ENCODE data around the gene APOC1. TPM values are rescaled to one million over a fixed set of nuclear protein-coding genes. Genes with fewer than 3 reads are reported as not detected.

The APOC1 gene
- polyA plus RNA-seq, 4 donors, result 3.1 to 65.1 (median 13.4) TPM

- Histone ChIP-seq H3K4me1 (ENCODE audit: control insufficient read depth in 3 of 3, insufficient read depth in 2 of 3, low read depth in 1 of 3, low read length in 2 of 3) (peaks cover 2 to 15% (median 3%) of the 10 kb centered on the region in 3 donors), H3K27ac (ENCODE audit: low read depth in 1 of 3, low read length in 2 of 3) (no peak overlapping the region), H3K9me3 (ENCODE audit: control insufficient read depth in 2 of 2, insufficient read depth in 1 of 2, low read depth in 1 of 2, low read length in 1 of 2) (no peaks in the 10 kb centered on the region), H3K4me3 (ENCODE audit: low read depth in 1 of 3, low read length in 3 of 3) (no peak overlapping the region), H3K36me3 (ENCODE audit: control insufficient read depth in 3 of 3, insufficient read depth in 2 of 3, low read depth in 1 of 3, low read length in 3 of 3) (peaks cover 7 to 67% (median 7%) of the 10 kb centered on the region in 3 donors), H3K27me3 (ENCODE audit: control insufficient read depth in 3 of 3, insufficient read depth in 3 of 3, low read length in 3 of 3) (no peaks in the 10 kb centered on the region)
- DNase-seq (no peak), FAIRE-seq (no peak)
- 88 to 92% (median 90%) methylated on average over 7 of the region's 7 CpGs for WGBS, 3 donors
Measured at GRCh38 chr19:44892932-44893331, 21.5 kb upstream of the APOC1 start.

GRCh38 chr19:44893332-44894051 lies 20.9 kb upstream of the APOC1 start:
- H3K9me3 ChIP-seq (ENCODE audit: control insufficient read depth in 2 of 2, insufficient read depth in 1 of 2, low read depth in 1 of 2, low read length in 1 of 2), result no peaks in the 10 kb centered on the region
- peaks cover 7 to 67% (median 9%) of the 10 kb centered on the region in 3 donors for H3K36me3 ChIP-seq (ENCODE audit: control insufficient read depth in 3 of 3, insufficient read depth in 2 of 3, low read depth in 1 of 3, low read length in 3 of 3)
- DNase-seq, result no peak
- H3K4me1 ChIP-seq (ENCODE audit: control insufficient read depth in 3 of 3, insufficient read depth in 2 of 3, low read depth in 1 of 3, low read length in 2 of 3), result peaks cover 2 to 15% (median 3%) of the 10 kb centered on the region in 3 donors
- H3K27me3 ChIP-seq (ENCODE audit: control insufficient read depth in 3 of 3, insufficient read depth in 3 of 3, low read length in 3 of 3), result no peaks in the 10 kb centered on the region
- H3K27ac ChIP-seq (ENCODE audit: low read depth in 1 of 3, low read length in 2 of 3), result no peak overlapping the region
- WGBS, 3 donors, result 89 to 94% (median 93%) methylated on average over 16 to 18 of the region's 18 CpGs
- H3K4me3 ChIP-seq (ENCODE audit: low read depth in 1 of 3, low read length in 3 of 3), result no peak overlapping the region
- FAIRE-seq, result no peak

GRCh38 chr19:44894052-44894400 lies 20.4 kb upstream of the APOC1 start:
- Histone ChIP-seq H3K27ac (ENCODE audit: low read depth in 1 of 3, low read length in 2 of 3) (no peak overlapping the region), H3K36me3 (ENCODE audit: control insufficient read depth in 3 of 3, insufficient read depth in 2 of 3, low read depth in 1 of 3, low read length in 3 of 3) (peaks cover 7 to 63% (median 9%) of the 10 kb centered on the region in 3 donors), H3K27me3 (ENCODE audit: control insufficient read depth in 3 of 3, insufficient read depth in 3 of 3, low read length in 3 of 3) (no peaks in the 10 kb centered on the region), H3K9me3 (ENCODE audit: control insufficient read depth in 2 of 2, insufficient read depth in 1 of 2, low read depth in 1 of 2, low read length in 1 of 2) (no peaks in the 10 kb centered on the region), H3K4me1 (ENCODE audit: control insufficient read depth in 3 of 3, insufficient read depth in 2 of 3, low read depth in 1 of 3, low read length in 2 of 3) (peaks cover 2 to 15% (median 3%) of the 10 kb centered on the region in 3 donors), H3K4me3 (ENCODE audit: low read depth in 1 of 3, low read length in 3 of 3) (no peak overlapping the region)
- 93 to 96% (median 94%) methylated on average over 6 of the region's 6 CpGs for WGBS, 3 donors
- DNase-seq (no peak), FAIRE-seq (no peak)

GRCh38 chr19:44894946-44895345 lies 19.5 kb upstream of the APOC1 start:
- DNase-seq (no peak), FAIRE-seq (no peak)
- Histone ChIP-seq H3K4me3 (ENCODE audit: low read depth in 1 of 3, low read length in 3 of 3) (no peak overlapping the region), H3K27me3 (ENCODE audit: control insufficient read depth in 3 of 3, insufficient read depth in 3 of 3, low read length in 3 of 3) (no peaks in the 10 kb centered on the region), H3K4me1 (ENCODE audit: control insufficient read depth in 3 of 3, insufficient read depth in 2 of 3, low read depth in 1 of 3, low read length in 2 of 3) (peaks cover 2 to 11% (median 3%) of the 10 kb centered on the region in 3 donors), H3K36me3 (ENCODE audit: control insufficient read depth in 3 of 3, insufficient read depth in 2 of 3, low read depth in 1 of 3, low read length in 3 of 3) (peaks cover 9 to 72% (median 9%) of the 10 kb centered on the region in 3 donors), H3K27ac (ENCODE audit: low read depth in 1 of 3, low read length in 2 of 3) (no peak overlapping the region), H3K9me3 (ENCODE audit: control insufficient read depth in 2 of 2, insufficient read depth in 1 of 2, low read depth in 1 of 2, low read length in 1 of 2) (no peaks in the 10 kb centered on the region)
- 75 to 83% (median 81%) methylated on average over 9 of the region's 9 CpGs for WGBS, 3 donors

- no peaks in the 10 kb centered on the region for H3K4me1 ChIP-seq (ENCODE audit: control insufficient read depth in 3 of 3, insufficient read depth in 2 of 3, low read depth in 1 of 3, low read length in 2 of 3)
- H3K27me3 ChIP-seq (ENCODE audit: control insufficient read depth in 3 of 3, insufficient read depth in 3 of 3, low read length in 3 of 3), result no peaks in the 10 kb centered on the region
- H3K36me3 ChIP-seq (ENCODE audit: control insufficient read depth in 3 of 3, insufficient read depth in 2 of 3, low read depth in 1 of 3, low read length in 3 of 3), result peaks cover 9 to 93% (median 15%) of the 10 kb centered on the region in 3 donors
- H3K9me3 ChIP-seq (ENCODE audit: control insufficient read depth in 2 of 2, insufficient read depth in 1 of 2, low read depth in 1 of 2, low read length in 1 of 2), result no peaks in the 10 kb centered on the region
- no peak overlapping the region for H3K4me3 ChIP-seq (ENCODE audit: low read depth in 1 of 3, low read length in 3 of 3)
- FAIRE-seq (no peak), DNase-seq (no peak)
- no peak overlapping the region for H3K27ac ChIP-seq (ENCODE audit: low read depth in 1 of 3, low read length in 2 of 3)
- 89 to 96% (median 92%) methylated on average over 8 of the region's 8 CpGs for WGBS, 3 donors
Measured at GRCh38 chr19:44897835-44898234, 16.6 kb upstream of the APOC1 start.

- no peak overlapping the region for H3K4me3 ChIP-seq (ENCODE audit: low read depth in 1 of 3, low read length in 3 of 3)
- H3K27ac ChIP-seq (ENCODE audit: low read depth in 1 of 3, low read length in 2 of 3), result no peak overlapping the region
- peaks cover 6 to 76% (median 11%) of the 10 kb centered on the region in 3 donors for H3K36me3 ChIP-seq (ENCODE audit: control insufficient read depth in 3 of 3, insufficient read depth in 2 of 3, low read depth in 1 of 3, low read length in 3 of 3)
- DNase-seq, result no peak
- no peaks in the 10 kb centered on the region for H3K9me3 ChIP-seq (ENCODE audit: control insufficient read depth in 2 of 2, insufficient read depth in 1 of 2, low read depth in 1 of 2, low read length in 1 of 2)
- H3K27me3 ChIP-seq (ENCODE audit: control insufficient read depth in 3 of 3, insufficient read depth in 3 of 3, low read length in 3 of 3), result peaks cover 0 to 4% (median 0%) of the 10 kb centered on the region in 3 donors
- H3K4me1 ChIP-seq (ENCODE audit: control insufficient read depth in 3 of 3, insufficient read depth in 2 of 3, low read depth in 1 of 3, low read length in 2 of 3), result peaks cover 0 to 9% (median 0%) of the 10 kb centered on the region in 3 donors
- no peak for FAIRE-seq
- WGBS, 3 donors, result 90 to 94% (median 93%) methylated on average over 19 of the region's 19 CpGs
Measured at GRCh38 chr19:44900328-44901244, 13.8 kb upstream of the APOC1 start.

- FAIRE-seq, result no peak
Measured at GRCh38 chr19:44903216-44903601, 11.2 kb upstream of the APOC1 start.

GRCh38 chr19:44903602-44904425 lies 10.6 kb upstream of the APOC1 start:
- peaks cover 0 to 5% (median 5%) of the 10 kb centered on the region in 3 donors for H3K27me3 ChIP-seq (ENCODE audit: control insufficient read depth in 3 of 3, insufficient read depth in 3 of 3, low read length in 3 of 3)
- H3K4me1 ChIP-seq (ENCODE audit: control insufficient read depth in 3 of 3, insufficient read depth in 2 of 3, low read depth in 1 of 3, low read length in 2 of 3), result peaks cover 0 to 22% (median 0%) of the 10 kb centered on the region in 3 donors

More at GRCh38 chr19:44903216-44903601, 11.2 kb upstream of the APOC1 start:
- Histone ChIP-seq H3K4me3 (ENCODE audit: low read depth in 1 of 3, low read length in 3 of 3) (no peak overlapping the region), H3K9me3 (ENCODE audit: control insufficient read depth in 2 of 2, insufficient read depth in 1 of 2, low read depth in 1 of 2, low read length in 1 of 2) (no peaks in the 10 kb centered on the region), H3K27me3 (ENCODE audit: control insufficient read depth in 3 of 3, insufficient read depth in 3 of 3, low read length in 3 of 3) (peaks cover 0 to 5% (median 5%) of the 10 kb centered on the region in 3 donors), H3K4me1 (ENCODE audit: control insufficient read depth in 3 of 3, insufficient read depth in 2 of 3, low read depth in 1 of 3, low read length in 2 of 3) (peaks cover 0 to 22% (median 0%) of the 10 kb centered on the region in 3 donors), H3K36me3 (ENCODE audit: control insufficient read depth in 3 of 3, insufficient read depth in 2 of 3, low read depth in 1 of 3, low read length in 3 of 3) (peaks cover 0 to 50% (median 8%) of the 10 kb centered on the region in 3 donors), H3K27ac (ENCODE audit: low read depth in 1 of 3, low read length in 2 of 3) (no peak overlapping the region)
- DNase-seq, result no peak
- WGBS, 3 donors, result 73 to 81% (median 80%) methylated on average over 13 to 15 of the region's 15 CpGs

More at GRCh38 chr19:44903602-44904425, 10.6 kb upstream of the APOC1 start:
- no peak overlapping the region for H3K27ac ChIP-seq (ENCODE audit: low read depth in 1 of 3, low read length in 2 of 3)
- peaks cover 0 to 48% (median 8%) of the 10 kb centered on the region in 3 donors for H3K36me3 ChIP-seq (ENCODE audit: control insufficient read depth in 3 of 3, insufficient read depth in 2 of 3, low read depth in 1 of 3, low read length in 3 of 3)
- H3K9me3 ChIP-seq (ENCODE audit: control insufficient read depth in 2 of 2, insufficient read depth in 1 of 2, low read depth in 1 of 2, low read length in 1 of 2), result no peaks in the 10 kb centered on the region
- peak overlapping the region in 1 of 3 donors; percentile 7 for H3K4me3 ChIP-seq (ENCODE audit: low read depth in 1 of 3, low read length in 3 of 3)
- WGBS, 3 donors, result 8 to 20% (median 15%) methylated on average over 24 of the region's 24 CpGs
- peak; percentile 55 to 82 for DNase-seq
- FAIRE-seq, result no peak
